ENCODE measurements around the gene RMC1.

GRCh38 chr18:23499291-23499781 is 4.0 kb upstream of the RMC1 start:
- TF ChIP-seq EZH2 (IDR thresholded peaks at IDR 0.05; ENCODE audit: borderline replicate concordance, low read length), result no peak
- TF ChIP-seq, protein P1, sequence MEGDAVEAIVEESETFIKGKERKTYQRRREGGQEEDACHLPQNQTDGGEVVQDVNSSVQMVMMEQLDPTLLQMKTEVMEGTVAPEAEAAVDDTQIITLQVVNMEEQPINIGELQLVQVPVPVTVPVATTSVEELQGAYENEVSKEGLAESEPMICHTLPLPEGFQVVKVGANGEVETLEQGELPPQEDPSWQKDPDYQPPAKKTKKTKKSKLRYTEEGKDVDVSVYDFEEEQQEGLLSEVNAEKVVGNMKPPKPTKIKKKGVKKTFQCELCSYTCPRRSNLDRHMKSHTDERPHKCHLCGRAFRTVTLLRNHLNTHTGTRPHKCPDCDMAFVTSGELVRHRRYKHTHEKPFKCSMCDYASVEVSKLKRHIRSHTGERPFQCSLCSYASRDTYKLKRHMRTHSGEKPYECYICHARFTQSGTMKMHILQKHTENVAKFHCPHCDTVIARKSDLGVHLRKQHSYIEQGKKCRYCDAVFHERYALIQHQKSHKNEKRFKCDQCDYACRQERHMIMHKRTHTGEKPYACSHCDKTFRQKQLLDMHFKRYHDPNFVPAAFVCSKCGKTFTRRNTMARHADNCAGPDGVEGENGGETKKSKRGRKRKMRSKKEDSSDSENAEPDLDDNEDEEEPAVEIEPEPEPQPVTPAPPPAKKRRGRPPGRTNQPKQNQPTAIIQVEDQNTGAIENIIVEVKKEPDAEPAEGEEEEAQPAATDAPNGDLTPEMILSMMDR (conservative IDR thresholded peaks at IDR 0.05 in 1 of 2, IDR thresholded peaks at IDR 0.05 in 1 of 2; ENCODE audit: extremely low read depth in 1 of 2, insufficient read depth in 1 of 2, low read depth in 1 of 2, low read length in 2 of 2), result no peak
